HepG2 (cell line): ENCODE measurements around the gene ANKS1B.

Experiments
- AHDC1 ChIP-seq: sonication (generic); formaldehyde crosslinking; IDR thresholded peaks from 2 replicates; pipeline ENCODE4 v1.5.1; 2020; ENCODE audit warnings: mild to moderate bottlenecking, missing genetic modification reagents, borderline replicate concordance
- ARNTL ChIP-seq: sonication (generic); formaldehyde crosslinking; IDR thresholded peaks from 2 replicates; pipeline ENCODE4 v1.4.0; 2020; ENCODE audit warnings: mild to moderate bottlenecking, missing genetic modification reagents
- CTCF ChIP-seq: sonication (generic); formaldehyde crosslinking; IDR thresholded peaks from 2 replicates; pipeline ENCODE4 v1.5.0; 2020; ENCODE audit warnings: mild to moderate bottlenecking, missing genetic modification reagents, moderate library complexity
- POLR2A ChIP-seq, 2 experiments: IDR thresholded peaks; 2 replicates each; pipeline ENCODE4 v1.6.1; 2011; ENCODE audit warnings: low read depth in 2 of 2, low read length in 2 of 2, mild to moderate bottlenecking in 1 of 2, moderate library complexity in 1 of 2; ENCODE audit not compliant: insufficient read depth in 1 of 2
- POLR2AphosphoS2 ChIP-seq: IDR thresholded peaks from 2 replicates; pipeline ENCODE4 v1.6.1; 2011; ENCODE audit warnings: low read depth, low read length, improper control_type of control experiment
- ZBTB49 ChIP-seq: sonication (generic); formaldehyde crosslinking; IDR thresholded peaks from 2 replicates; pipeline ENCODE4 v1.4.0; 2020; ENCODE audit warnings: missing genetic modification reagents, borderline replicate concordance
- ZIK1 ChIP-seq: sonication (generic); formaldehyde crosslinking; IDR thresholded peaks from 2 replicates; pipeline ENCODE4 v1.5.0; 2020; ENCODE audit warnings: mild to moderate bottlenecking, low read depth, missing genetic modification reagents, borderline replicate concordance
- ZNF510 ChIP-seq: sonication (generic); formaldehyde crosslinking; IDR thresholded peaks from 2 replicates; pipeline ENCODE4 v1.4.0; 2020; ENCODE audit warnings: low read depth, mild to moderate bottlenecking, missing genetic modification reagents
- ZNF552 ChIP-seq: sonication (generic); formaldehyde crosslinking; IDR thresholded peaks from 2 replicates; pipeline ENCODE4 v1.9.0; 2022; ENCODE audit warnings: missing genetic modification reagents, mild to moderate bottlenecking, borderline replicate concordance

- TF ChIP-seq ZIK1: no peak
- no peak for TF ChIP-seq POLR2A (IDR thresholded peaks at IDR 0.05; ENCODE audit: insufficient read depth in 1 of 2, low read depth in 2 of 2, low read length in 2 of 2)
- TF ChIP-seq ZNF552 (CRISPR knock-in tag): no peak
- TF ChIP-seq POLR2AphosphoS2: no peak
- no peak for TF ChIP-seq CTCF
- TF ChIP-seq ZNF510 (CRISPR knock-in tag): no peak
- no peak for TF ChIP-seq ZBTB49 (CRISPR knock-in tag)
- no peak for TF ChIP-seq AHDC1 (CRISPR knock-in tag)
- no peak for TF ChIP-seq ARNTL (CRISPR knock-in tag)
Observed at GRCh38 chr12:99768758-99769157, 216.0 kb downstream of the ANKS1B start.
